ENCODE measurements around the gene SH3BP2. TPM values are rescaled to one million over a fixed set of nuclear protein-coding genes. Genes with fewer than 3 reads are reported as not detected.

The SH3BP2 gene
- polyA plus RNA-seq, 1 donor (not counting 4 experiments of a cell fraction or from before 2014, with no cell fraction given) = 11.2 TPM

DNA sequence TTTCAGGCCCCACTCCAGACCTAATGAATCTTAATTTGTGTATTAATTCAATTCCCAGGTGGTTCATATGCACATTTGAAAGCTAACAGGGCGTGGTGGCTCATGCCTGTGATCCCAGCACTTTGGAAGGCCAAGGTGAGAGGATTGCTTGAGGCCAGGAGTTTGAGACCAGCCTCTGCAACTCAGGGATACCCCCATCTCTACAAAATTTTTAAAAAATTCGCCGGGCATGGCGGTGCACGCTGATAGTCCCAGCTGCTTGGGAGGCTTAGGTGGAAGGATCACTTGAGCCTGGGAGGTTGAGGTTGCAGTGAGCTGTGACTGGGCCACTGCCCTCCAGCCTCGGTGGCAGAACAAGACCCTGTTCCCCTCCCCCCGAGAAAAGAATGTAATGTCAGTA lies 82.0 kb downstream of the SH3BP2 start:
- Histone ChIP-seq H3K79me2 (ENCODE audit: control insufficient read depth, insufficient read depth, low read length) (peaks cover 70% of the 10 kb centered on the region), H3K9me1 (ENCODE audit: control insufficient read depth, extremely low read depth, insufficient read depth, low read length) (no peaks in the 10 kb centered on the region), H3K27me3 (ENCODE audit: control insufficient read depth, extremely low read depth, insufficient read depth, low read length) (no peaks in the 10 kb centered on the region), H3K27ac (ENCODE audit: control insufficient read depth, insufficient read depth, low read length) (no peak overlapping the region), H3K36me3 (ENCODE audit: control insufficient read depth in 2 of 2, extremely low read depth in 1 of 2, insufficient read depth in 2 of 2, low read length in 2 of 2) (peaks cover 2% of the 10 kb centered on the region in 2 experiments), H4K20me1 (ENCODE audit: control insufficient read depth, extremely low read depth, insufficient read depth, low read length) (no peaks in the 10 kb centered on the region), H3K4me2 (ENCODE audit: control insufficient read depth, extremely low read depth, insufficient read depth, low read depth, low read length) (no peak overlapping the region), H3K9ac (ENCODE audit: control insufficient read depth, extremely low read depth, insufficient read depth, low read length) (no peak overlapping the region), H3K4me1 (ENCODE audit: control insufficient read depth, extremely low read depth, insufficient read depth, low read length) (no peaks in the 10 kb centered on the region), H3K9me3 (ENCODE audit: control insufficient read depth, low read depth, low read length) (no peaks in the 10 kb centered on the region), H2AFZ (ENCODE audit: control insufficient read depth, low read length) (no peak overlapping the region), H3K4me3 (ENCODE audit: control insufficient read depth in 2 of 3, extremely low read depth in 1 of 3, insufficient read depth in 2 of 3, low read depth in 1 of 3, low read length in 3 of 3) (no peak overlapping the region)
- dilution Hi-C loops (cut with MboI; ENCODE audit: extremely low pct_ligation_motif_present, low sequenced_read_pairs) = no loop called here
- DNase-seq (ENCODE audit: low read depth, low spot score) = no peak
- no peak for FAIRE-seq
- TF ChIP-seq EZH2 (IDR thresholded peaks at IDR 0.05; ENCODE audit: low read length) = no peak
- no peak for TF ChIP-seq CTCF (optimal IDR thresholded peaks at IDR 0.05 in 1 of 3, IDR thresholded peaks at IDR 0.05 in 1 of 3, conservative IDR thresholded peaks at IDR 0.05 in 1 of 3; ENCODE audit: extremely low read depth in 1 of 3, insufficient read depth in 2 of 3, low read length in 3 of 3)

- H3K9me3 ChIP-seq (ENCODE audit: control insufficient read depth, low read depth, low read length) = no peaks in the 10 kb centered on the region
- no peaks in the 10 kb centered on the region for H3K27me3 ChIP-seq (ENCODE audit: control insufficient read depth, extremely low read depth, insufficient read depth, low read length)
- H3K9me1 ChIP-seq (ENCODE audit: control insufficient read depth, extremely low read depth, insufficient read depth, low read length) = no peaks in the 10 kb centered on the region
- H3K27ac ChIP-seq (ENCODE audit: control insufficient read depth, insufficient read depth, low read length) = no peak overlapping the region
- no peak overlapping the region for H3K9ac ChIP-seq (ENCODE audit: control insufficient read depth, extremely low read depth, insufficient read depth, low read length)
- H3K4me2 ChIP-seq (ENCODE audit: control insufficient read depth, extremely low read depth, insufficient read depth, low read depth, low read length) = no peak overlapping the region
- DNase-seq (ENCODE audit: low read depth, low spot score) (no peak), FAIRE-seq (no peak)
- no peak overlapping the region for H3K4me3 ChIP-seq (ENCODE audit: control insufficient read depth in 2 of 3, extremely low read depth in 1 of 3, insufficient read depth in 2 of 3, low read depth in 1 of 3, low read length in 3 of 3)
- dilution Hi-C loops (cut with MboI; ENCODE audit: extremely low pct_ligation_motif_present, low sequenced_read_pairs) = no loop called here
- H3K4me1 ChIP-seq (ENCODE audit: control insufficient read depth, extremely low read depth, insufficient read depth, low read length) = no peaks in the 10 kb centered on the region
- H2AFZ ChIP-seq (ENCODE audit: control insufficient read depth, low read length) = no peak overlapping the region
- TF ChIP-seq CTCF (optimal IDR thresholded peaks at IDR 0.05 in 1 of 3, IDR thresholded peaks at IDR 0.05 in 1 of 3, conservative IDR thresholded peaks at IDR 0.05 in 1 of 3; ENCODE audit: extremely low read depth in 1 of 3, insufficient read depth in 2 of 3, low read length in 3 of 3) (no peak), EZH2 (IDR thresholded peaks at IDR 0.05; ENCODE audit: low read length) (no peak)
- peaks cover 66% of the 10 kb centered on the region for H3K79me2 ChIP-seq (ENCODE audit: control insufficient read depth, insufficient read depth, low read length)
- no peaks in the 10 kb centered on the region for H4K20me1 ChIP-seq (ENCODE audit: control insufficient read depth, extremely low read depth, insufficient read depth, low read length)
- peaks cover 2 to 4% of the 10 kb centered on the region in 2 experiments for H3K36me3 ChIP-seq (ENCODE audit: control insufficient read depth in 2 of 2, extremely low read depth in 1 of 2, insufficient read depth in 2 of 2, low read length in 2 of 2)
Observed at GRCh38 chr4:2875556-2875955, 82.7 kb downstream of the SH3BP2 start.

Data from keratinocyte (primary cell).